ENCODE data around the gene CES5A. TPM values are rescaled to one million over a fixed set of nuclear protein-coding genes. Genes with fewer than 3 reads are reported as not detected.
"Not testable (repeated sequence)": the region's sequence is repeated elsewhere in the genome, so short reads cannot be mapped to it uniquely, and the experiment has no call there.

CES5A gene
- total and polyA plus RNA-seq, 10 of the 15 experiments (the other 5 are each of a cell fraction or from before 2014, with no cell fraction given): 0.19 TPM; not detected in 9

DNA sequence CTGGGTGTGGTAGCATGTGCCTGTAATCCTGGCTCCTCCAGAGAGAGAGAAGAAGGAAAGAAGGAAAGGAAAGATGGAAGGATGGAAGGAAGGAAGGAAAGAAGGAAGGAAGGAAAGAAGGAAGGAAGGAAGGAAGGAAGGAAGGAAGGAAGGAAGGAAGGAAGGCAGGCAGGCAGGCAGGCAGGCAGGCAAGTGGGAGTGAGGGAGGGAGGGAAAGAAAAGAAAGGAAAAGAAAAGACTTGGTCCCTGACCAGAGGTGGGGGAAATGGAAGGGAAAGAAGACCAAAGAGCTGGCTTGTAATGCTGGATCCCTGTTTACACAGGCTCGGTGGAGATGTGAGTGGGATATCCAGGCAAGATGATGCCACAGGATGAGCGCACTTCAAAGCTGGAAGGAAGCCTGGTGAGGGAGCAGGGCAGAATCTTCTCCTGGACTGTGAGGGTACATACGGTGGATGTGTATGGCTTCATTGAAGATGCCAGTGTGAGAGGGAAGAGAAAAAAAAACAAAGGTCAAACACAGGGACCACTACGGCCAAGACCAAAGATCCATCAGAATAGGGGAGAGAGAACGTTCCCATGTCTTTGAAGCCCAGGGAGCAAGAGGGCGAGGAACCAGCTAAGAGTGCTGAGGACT is 44.4 kb downstream of the CES5A start (continued):
- TF ChIP-seq, protein P1, sequence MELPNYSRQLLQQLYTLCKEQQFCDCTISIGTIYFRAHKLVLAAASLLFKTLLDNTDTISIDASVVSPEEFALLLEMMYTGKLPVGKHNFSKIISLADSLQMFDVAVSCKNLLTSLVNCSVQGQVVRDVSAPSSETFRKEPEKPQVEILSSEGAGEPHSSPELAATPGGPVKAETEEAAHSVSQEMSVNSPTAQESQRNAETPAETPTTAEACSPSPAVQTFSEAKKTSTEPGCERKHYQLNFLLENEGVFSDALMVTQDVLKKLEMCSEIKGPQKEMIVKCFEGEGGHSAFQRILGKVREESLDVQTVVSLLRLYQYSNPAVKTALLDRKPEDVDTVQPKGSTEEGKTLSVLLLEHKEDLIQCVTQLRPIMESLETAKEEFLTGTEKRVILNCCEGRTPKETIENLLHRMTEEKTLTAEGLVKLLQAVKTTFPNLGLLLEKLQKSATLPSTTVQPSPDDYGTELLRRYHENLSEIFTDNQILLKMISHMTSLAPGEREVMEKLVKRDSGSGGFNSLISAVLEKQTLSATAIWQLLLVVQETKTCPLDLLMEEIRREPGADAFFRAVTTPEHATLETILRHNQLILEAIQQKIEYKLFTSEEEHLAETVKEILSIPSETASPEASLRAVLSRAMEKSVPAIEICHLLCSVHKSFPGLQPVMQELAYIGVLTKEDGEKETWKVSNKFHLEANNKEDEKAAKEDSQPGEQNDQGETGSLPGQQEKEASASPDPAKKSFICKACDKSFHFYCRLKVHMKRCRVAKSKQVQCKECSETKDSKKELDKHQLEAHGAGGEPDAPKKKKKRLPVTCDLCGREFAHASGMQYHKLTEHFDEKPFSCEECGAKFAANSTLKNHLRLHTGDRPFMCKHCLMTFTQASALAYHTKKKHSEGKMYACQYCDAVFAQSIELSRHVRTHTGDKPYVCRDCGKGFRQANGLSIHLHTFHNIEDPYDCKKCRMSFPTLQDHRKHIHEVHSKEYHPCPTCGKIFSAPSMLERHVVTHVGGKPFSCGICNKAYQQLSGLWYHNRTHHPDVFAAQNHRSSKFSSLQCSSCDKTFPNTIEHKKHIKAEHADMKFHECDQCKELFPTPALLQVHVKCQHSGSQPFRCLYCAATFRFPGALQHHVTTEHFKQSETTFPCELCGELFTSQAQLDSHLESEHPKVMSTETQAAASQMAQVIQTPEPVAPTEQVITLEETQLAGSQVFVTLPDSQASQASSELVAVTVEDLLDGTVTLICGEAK (IDR thresholded peaks at IDR 0.05; ENCODE audit: borderline replicate concordance): no peak
- TF ChIP-seq MYB (IDR thresholded peaks at IDR 0.05; ENCODE audit: borderline replicate concordance, low read depth, low read length): no peak
- TF ChIP-seq EED (IDR thresholded peaks at IDR 0.05; ENCODE audit: low read depth): no peak
- TF ChIP-seq TAF1 (IDR thresholded peaks at IDR 0.05; ENCODE audit: borderline replicate concordance, low read depth, low read length): no peak
- TF ChIP-seq LARP7 (IDR thresholded peaks at IDR 0.05): no peak
- TF ChIP-seq TARDBP (IDR thresholded peaks at IDR 0.05; ENCODE audit: borderline replicate concordance): no peak

DNA sequence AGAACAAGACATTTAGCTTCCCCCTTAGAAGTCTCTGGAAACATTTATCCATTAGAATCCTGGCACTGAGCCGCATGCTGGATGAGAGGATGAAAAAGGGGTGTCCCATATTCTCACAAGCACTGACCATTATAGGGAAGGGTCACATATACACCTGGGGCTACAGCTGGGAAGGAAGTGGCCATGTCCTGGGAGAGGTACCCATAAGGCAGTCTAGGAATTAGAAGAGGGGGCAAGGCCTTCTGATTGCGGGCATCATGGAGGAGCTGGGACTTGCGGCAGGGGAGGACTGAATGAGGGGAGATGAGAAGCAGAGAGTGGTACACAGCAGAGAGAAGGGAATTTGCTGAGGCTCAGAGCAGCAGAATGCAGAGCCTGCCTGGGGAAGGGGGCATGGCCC is 45.9 kb downstream of the CES5A start:
- H3K27ac ChIP-seq (ENCODE audit: control insufficient read depth, insufficient read depth); H3K36me3 ChIP-seq (ENCODE audit: control insufficient read depth in 2 of 2, insufficient read depth in 2 of 2, low read length in 1 of 2); H3K4me3 ChIP-seq; H3K9ac ChIP-seq (ENCODE audit: control insufficient read depth, insufficient read depth, low read length); H2AFZ ChIP-seq (ENCODE audit: control insufficient read depth, low read depth, low read length); H3K4me2 ChIP-seq (ENCODE audit: control insufficient read depth, insufficient read depth); H3K9me3 ChIP-seq (replicated peaks; ENCODE audit: control insufficient read depth, insufficient read depth, low read length); H3K27me3 ChIP-seq (replicated peaks in 1 of 2; ENCODE audit: control insufficient read depth in 2 of 2, insufficient read depth in 2 of 2, low read length in 1 of 2); POLR2A ChIA-PET; BruUV-seq (replicated peaks); H4K20me1 ChIP-seq (ENCODE audit: control insufficient read depth, insufficient read depth); H3K79me2 ChIP-seq (ENCODE audit: control insufficient read depth, insufficient read depth, low read length); H3K4me1 ChIP-seq (ENCODE audit: control insufficient read depth, insufficient read depth, low read length); intact Hi-C loops (cut with micrococcal nuclease; ENCODE audit: unreplicated experiment); RAD21 ChIA-PET (ENCODE audit: unreplicated experiment); SMC1A ChIA-PET (ENCODE audit: uncharacterized antibody, unreplicated experiment); FAIRE-seq; ATAC-seq; DNase-seq (ENCODE audit: low read depth, low spot score): not testable (repeated sequence)
- WGBS (ENCODE audit: insufficient coverage, insufficient replicate concordance, low lambda C conversion rate, missing lambda C conversion rate): 78% methylated on average over 3 of the region's 3 CpGs
- in situ Hi-C loops (cut with MboI): loop anchor here (10.0 kb wide), 1 partner anchor 64 kb away; no protein-coding TSS in a partner anchor
- CTCF ChIA-PET: interaction anchor here (0.8 kb wide), 1 partner anchor 361 kb away, joined by 3 read pairs; no protein-coding TSS in a partner anchor
